Hepatocyte (in vitro differentiated cells): ENCODE measurements around the gene GPR156. TPM values are rescaled to one million over a fixed set of nuclear protein-coding genes. Genes with fewer than 3 reads are reported as not detected.
"Not testable (repeated sequence)": the region's sequence is repeated elsewhere in the genome, so short reads cannot be mapped to it uniquely, and the experiment has no call there.

Experiments
- DNase-seq: peaks from one replicate; pipeline ENCODE4 v3.0.0-alpha.2; 2016; ENCODE audit warnings: low spot score
- H2AFZ ChIP-seq: fragments of 200-600 bp; sonication (generic); 2 replicates; pipeline ENCODE4 v1.6.0; 2016; ENCODE audit warnings: antibody characterized with exemption, mild to moderate bottlenecking
- H3K27ac ChIP-seq: fragments of 200-600 bp; sonication (generic); 2 replicates; pipeline ENCODE4 v1.5.1; 2016; ENCODE audit warnings: mild to moderate bottlenecking
- H3K27me3 ChIP-seq: fragments of 200-600 bp; sonication (generic); 2 replicates; pipeline ENCODE4 v1.6.1; 2016
- H3K36me3 ChIP-seq: fragments of 200-600 bp; sonication (generic); replicated peaks from 2 replicates; pipeline ENCODE4 v1.5.1; 2016; ENCODE audit warnings: low read depth; ENCODE audit not compliant: insufficient read depth
- H3K4me1 ChIP-seq: fragments of 200-600 bp; sonication (generic); 2 replicates; pipeline ENCODE4 v1.5.1; 2016; ENCODE audit warnings: mild to moderate bottlenecking, moderate library complexity; ENCODE audit not compliant: insufficient read depth
- H3K4me2 ChIP-seq: fragments of 200-600 bp; sonication (generic); 2 replicates; pipeline ENCODE4 v1.6.0; 2016
- H3K4me3 ChIP-seq: fragments of 200-600 bp; sonication (generic); 2 replicates; pipeline ENCODE4 v1.5.1; 2016; ENCODE audit warnings: mild to moderate bottlenecking
- H3K79me2 ChIP-seq: fragments of 200-600 bp; sonication (generic); 2 replicates; pipeline ENCODE4 v1.6.0; 2017; ENCODE audit warnings: mild to moderate bottlenecking
- H3K9me2 ChIP-seq: fragments of 200-600 bp; sonication (generic); replicated peaks from 2 replicates; pipeline ENCODE4 v1.6.0; 2017; ENCODE audit warnings: mild to moderate bottlenecking; ENCODE audit not compliant: insufficient read depth
- H3K9me3 ChIP-seq: fragments of 200-600 bp; sonication (generic); 2 replicates; pipeline ENCODE4 v1.5.1; 2016; ENCODE audit warnings: low read depth, mild to moderate bottlenecking
- H4K20me1 ChIP-seq: fragments of 200-600 bp; sonication (generic); 2 replicates; pipeline ENCODE4 v1.6.0; 2016; ENCODE audit warnings: mild to moderate bottlenecking; ENCODE audit not compliant: insufficient read depth, poor library complexity, severe bottlenecking
- CTCF ChIP-seq: fragments of 200-600 bp; sonication (generic); IDR thresholded peaks from 2 replicates; pipeline ENCODE4 v1.5.1; 2016; ENCODE audit warnings: antibody characterized with exemption, mild to moderate bottlenecking; ENCODE audit not compliant: poor library complexity
- EZH2 ChIP-seq: fragments of 200-600 bp; sonication (generic); IDR thresholded peaks from 2 replicates; pipeline ENCODE4 v1.6.1; 2016; ENCODE audit warnings: antibody characterized with exemption, mild to moderate bottlenecking, borderline replicate concordance
- EZH2phosphoT487 ChIP-seq: fragments of 200-600 bp; sonication (generic); IDR thresholded peaks from one replicate; pipeline ENCODE4 v1.6.1; 2018; ENCODE audit warnings: antibody characterized with exemption, mild to moderate bottlenecking, low read depth, moderate library complexity; ENCODE audit not compliant: unreplicated experiment, severe bottlenecking
- WGBS: methylation state at CpG from one replicate; pipeline ENCODE4 v1.1.6; 2016; ENCODE audit warnings: low lambda C conversion rate; ENCODE audit errors: missing lambda C conversion rate; 5-methylcytosine and 5-hydroxymethylcytosine counted together
- polyA plus RNA-seq: library from polyadenylated mRNA; unstranded; fragments of >200 nt; fragmentation: Nextera tagmentation; extraction: Ambion mirVana; gene quantifications from 2 replicates; pipeline ENCODE4 v1.2.1, GENCODE V29; 2016
- total RNA-seq: library from RNA; depleted of rRNA; stranded (reverse); fragments of >200 nt; gene quantifications from 2 replicates; pipeline ENCODE4 v1.2.3, GENCODE V29; 2014

GPR156 gene
- total and polyA plus RNA-seq, 2 experiments from 2014 or later, result 0.27 to 0.80 TPM

- no peaks in the 10 kb centered on the region for H4K20me1 ChIP-seq
- no peak for TF ChIP-seq EZH2
- TF ChIP-seq CTCF, result no peak
- TF ChIP-seq EZH2phosphoT487, result no peak
- H3K27ac ChIP-seq, result no peak overlapping the region
- H2AFZ ChIP-seq, result no peak overlapping the region
- H3K4me2 ChIP-seq, result no peak overlapping the region
- WGBS, result 71% methylated on average over 2 of the region's 2 CpGs
- no peaks in the 10 kb centered on the region for H3K9me3 ChIP-seq
- no peaks in the 10 kb centered on the region for H3K36me3 ChIP-seq
- H3K27me3 ChIP-seq, result no peaks in the 10 kb centered on the region
- H3K4me3 ChIP-seq, result no peak overlapping the region
- no peaks in the 10 kb centered on the region for H3K79me2 ChIP-seq
- no peaks in the 10 kb centered on the region for H3K9me2 ChIP-seq
- no peak for DNase-seq
- no peaks in the 10 kb centered on the region for H3K4me1 ChIP-seq
Observed at GRCh38 chr3:120326784-120327183, 41.8 kb upstream of the GPR156 start.

GRCh38 chr3:120324190-120324589 lies 39.2 kb upstream of the GPR156 start:
- Histone ChIP-seq H3K27ac (no peak overlapping the region), H3K79me2 (no peaks in the 10 kb centered on the region), H3K27me3 (no peaks in the 10 kb centered on the region), H3K9me2 (no peaks in the 10 kb centered on the region), H2AFZ (no peak overlapping the region), H4K20me1 (no peaks in the 10 kb centered on the region), H3K36me3 (no peaks in the 10 kb centered on the region), H3K4me2 (no peak overlapping the region), H3K9me3 (no peaks in the 10 kb centered on the region), H3K4me1 (no peaks in the 10 kb centered on the region), H3K4me3 (no peak overlapping the region)
- 89% methylated on average over 1 of the region's 1 CpG for WGBS
- TF ChIP-seq EZH2phosphoT487 (no peak), EZH2 (no peak), CTCF (no peak)
- no peak for DNase-seq

- H3K27me3 ChIP-seq, H4K20me1 ChIP-seq, H3K9me3 ChIP-seq, H2AFZ ChIP-seq, H3K4me3 ChIP-seq, DNase-seq, H3K4me1 ChIP-seq, H3K36me3 ChIP-seq, H3K4me2 ChIP-seq, H3K9me2 ChIP-seq, H3K27ac ChIP-seq, H3K79me2 ChIP-seq: not testable (repeated sequence)
- WGBS, result 95% methylated on average over 4 of the region's 4 CpGs
Observed at GRCh38 chr3:120323761-120324160, 38.7 kb upstream of the GPR156 start.

GRCh38 chr3:120311863-120312794 lies 27.1 kb upstream of the GPR156 start:
- DNase-seq, result no peak
- H3K9me3 ChIP-seq, result no peaks in the 10 kb centered on the region
- H3K27me3 ChIP-seq, result no peaks in the 10 kb centered on the region
- no peak overlapping the region for H2AFZ ChIP-seq
- no peaks in the 10 kb centered on the region for H3K4me1 ChIP-seq
- 94% methylated on average over 24 of the region's 24 CpGs for WGBS
- H3K27ac ChIP-seq, result no peak overlapping the region
- no peak overlapping the region for H3K4me3 ChIP-seq
- no peaks in the 10 kb centered on the region for H3K79me2 ChIP-seq
- no peaks in the 10 kb centered on the region for H4K20me1 ChIP-seq
- no peaks in the 10 kb centered on the region for H3K36me3 ChIP-seq
- TF ChIP-seq CTCF (no peak), EZH2 (no peak), EZH2phosphoT487 (no peak)
- no peak overlapping the region for H3K4me2 ChIP-seq
- H3K9me2 ChIP-seq, result no peaks in the 10 kb centered on the region
